ENCODE data around the gene DBNL. TPM values are rescaled to one million over a fixed set of nuclear protein-coding genes. Genes with fewer than 3 reads are reported as not detected.

DBNL gene
- total RNA-seq, 1 experiment from 2014 or later: 64.5 TPM

GRCh38 chr7:44103923-44104859 lies 59.7 kb downstream of the DBNL start, which contains the start of gene AEBP1:
TSS of gene AEBP1 (plus strand) at chr7:44104345. CDS start at chr7:44104666, 321 bp downstream.
- DNase-seq (ENCODE audit: low spot score): peak; percentile 49
- H3K4me1 ChIP-seq (ENCODE audit: insufficient read depth, low read length, poor library complexity, severe bottlenecking): peaks cover 16% of the 10 kb centered on the region
- BruUV-seq (replicated peaks): no TSS peak
- peak within 1 kb of the TSS; percentile 76 for H3K27ac ChIP-seq (ENCODE audit: low read depth, low read length, poor library complexity, severe bottlenecking)
- CTCF ChIA-PET: no interaction called here
- peak within 1 kb of the TSS; percentile 71 for H3K4me3 ChIP-seq (ENCODE audit: low read depth, low read length, poor library complexity, severe bottlenecking)
- H3K27me3 ChIP-seq (replicated peaks; ENCODE audit: insufficient read depth, low read depth, low read length, poor library complexity): no peaks in the 10 kb centered on the region
- no peaks in the 10 kb centered on the region for H3K36me3 ChIP-seq (ENCODE audit: insufficient read depth, low read length, poor library complexity, severe bottlenecking)
- H3K9me3 ChIP-seq (ENCODE audit: low read depth, low read length, poor library complexity, severe bottlenecking): no peaks in the 10 kb centered on the region
- TF ChIP-seq CTCF (conservative IDR thresholded peaks at IDR 0.05; ENCODE audit: low read depth, low read length): no peak
- TF ChIP-seq EZH2 (IDR thresholded peaks at IDR 0.05; ENCODE audit: borderline replicate concordance, low read depth, low read length, poor library complexity, severe bottlenecking): no peak
- POLR2A ChIA-PET (ENCODE audit: low non-redundant PET): interaction anchor here (0.6 kb wide), 1 partner anchor 37 kb away, joined by 3 read pairs; no protein-coding TSS in a partner anchor
- intact Hi-C loops (cut with micrococcal nuclease; ENCODE audit: unreplicated experiment): no loop called here

GRCh38 chr7:44104860-44105771 lies 60.6 kb downstream of the DBNL start:
- no peaks in the 10 kb centered on the region for H3K27me3 ChIP-seq (replicated peaks; ENCODE audit: insufficient read depth, low read depth, low read length, poor library complexity)
- intact Hi-C loops (cut with micrococcal nuclease; ENCODE audit: unreplicated experiment): no loop called here
- H3K4me3 ChIP-seq (ENCODE audit: low read depth, low read length, poor library complexity, severe bottlenecking): peak overlapping the region; percentile 71
- peaks cover 9% of the 10 kb centered on the region for H3K4me1 ChIP-seq (ENCODE audit: insufficient read depth, low read length, poor library complexity, severe bottlenecking)
- POLR2A ChIA-PET (ENCODE audit: low non-redundant PET): interaction anchor here (0.6 kb wide), 1 partner anchor 37 kb away, joined by 3 read pairs; no protein-coding TSS in a partner anchor
- BruUV-seq (replicated peaks): no TSS peak
- no peak for DNase-seq (ENCODE audit: low spot score)
- CTCF ChIA-PET: no interaction called here
- H3K9me3 ChIP-seq (ENCODE audit: low read depth, low read length, poor library complexity, severe bottlenecking): no peaks in the 10 kb centered on the region
- TF ChIP-seq EZH2 (IDR thresholded peaks at IDR 0.05; ENCODE audit: borderline replicate concordance, low read depth, low read length, poor library complexity, severe bottlenecking) (no peak), CTCF (conservative IDR thresholded peaks at IDR 0.05; ENCODE audit: low read depth, low read length) (no peak)
- no peaks in the 10 kb centered on the region for H3K36me3 ChIP-seq (ENCODE audit: insufficient read depth, low read length, poor library complexity, severe bottlenecking)
- H3K27ac ChIP-seq (ENCODE audit: low read depth, low read length, poor library complexity, severe bottlenecking): peak overlapping the region; percentile 76

GRCh38 chr7:44105832-44106231 lies 61.3 kb downstream of the DBNL start:
- intact Hi-C loops (cut with micrococcal nuclease; ENCODE audit: unreplicated experiment): no loop called here
- no peak for DNase-seq (ENCODE audit: low spot score)

More at GRCh38 chr7:44105832-44106231, 61.3 kb downstream of the DBNL start:
- H3K27ac ChIP-seq (ENCODE audit: low read depth, low read length, poor library complexity, severe bottlenecking): peak overlapping the region; percentile 14
- no peaks in the 10 kb centered on the region for H3K36me3 ChIP-seq (ENCODE audit: insufficient read depth, low read length, poor library complexity, severe bottlenecking)
- no peak overlapping the region for H3K4me3 ChIP-seq (ENCODE audit: low read depth, low read length, poor library complexity, severe bottlenecking)
- BruUV-seq (replicated peaks): no TSS peak
- H3K27me3 ChIP-seq (replicated peaks; ENCODE audit: insufficient read depth, low read depth, low read length, poor library complexity): no peaks in the 10 kb centered on the region
- TF ChIP-seq CTCF (conservative IDR thresholded peaks at IDR 0.05; ENCODE audit: low read depth, low read length) (no peak), EZH2 (IDR thresholded peaks at IDR 0.05; ENCODE audit: borderline replicate concordance, low read depth, low read length, poor library complexity, severe bottlenecking) (no peak)
- CTCF ChIA-PET: no interaction called here
- POLR2A ChIA-PET (ENCODE audit: low non-redundant PET): no interaction called here
- H3K9me3 ChIP-seq (ENCODE audit: low read depth, low read length, poor library complexity, severe bottlenecking): no peaks in the 10 kb centered on the region
- peaks cover 9% of the 10 kb centered on the region for H3K4me1 ChIP-seq (ENCODE audit: insufficient read depth, low read length, poor library complexity, severe bottlenecking)

All from A673 (cell line).